GM21390 (cell line): ENCODE results near the gene RBM14.
A peak's percentile ranks its signal among the peaks of the same experiment; 100 is the strongest.
"Not testable (repeated sequence)": the region's sequence is repeated elsewhere in the genome, so short reads cannot be mapped to it uniquely, and the experiment has no call there.

Experiments
- ATAC-seq: cut with Tn5 transposase; IDR thresholded peaks from one replicate; pipeline ENCODE4 v1.9.1; 2021; ENCODE audit not compliant: unreplicated experiment

Gene RBM14

DNA sequence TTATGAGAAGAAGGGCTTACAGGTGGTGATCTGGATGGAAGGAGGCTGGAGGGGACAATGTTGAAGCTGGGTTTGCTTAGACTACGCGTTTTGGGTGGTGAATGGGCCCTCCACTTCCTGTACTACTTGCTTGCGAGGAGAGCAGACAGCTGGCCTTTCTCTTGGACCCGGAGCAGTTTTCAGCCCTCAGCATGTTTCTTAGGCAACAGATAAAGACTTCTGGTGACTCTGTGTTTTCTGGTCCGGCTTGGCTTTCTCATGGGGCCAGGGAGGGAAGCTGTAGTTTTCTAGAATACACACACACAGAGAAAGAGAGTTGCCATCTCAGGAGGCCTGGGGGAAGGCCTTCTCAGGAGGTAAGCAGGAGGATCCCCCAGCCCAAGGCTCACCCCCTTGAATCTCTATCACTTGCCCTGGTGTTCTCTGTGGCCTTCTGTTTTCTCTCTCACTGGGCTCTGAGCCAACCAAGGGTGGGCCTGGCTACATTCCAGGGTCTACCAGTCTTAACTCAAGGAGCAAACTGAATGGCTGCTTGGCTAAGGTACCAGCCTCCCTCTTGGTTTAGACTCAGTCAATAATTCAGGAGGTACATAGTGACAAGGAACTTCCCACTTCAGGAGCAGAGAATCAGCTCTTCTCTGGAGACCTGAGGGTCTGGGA is 21.1 kb upstream of the RBM14 start:
- ATAC-seq = no peak

DNA sequence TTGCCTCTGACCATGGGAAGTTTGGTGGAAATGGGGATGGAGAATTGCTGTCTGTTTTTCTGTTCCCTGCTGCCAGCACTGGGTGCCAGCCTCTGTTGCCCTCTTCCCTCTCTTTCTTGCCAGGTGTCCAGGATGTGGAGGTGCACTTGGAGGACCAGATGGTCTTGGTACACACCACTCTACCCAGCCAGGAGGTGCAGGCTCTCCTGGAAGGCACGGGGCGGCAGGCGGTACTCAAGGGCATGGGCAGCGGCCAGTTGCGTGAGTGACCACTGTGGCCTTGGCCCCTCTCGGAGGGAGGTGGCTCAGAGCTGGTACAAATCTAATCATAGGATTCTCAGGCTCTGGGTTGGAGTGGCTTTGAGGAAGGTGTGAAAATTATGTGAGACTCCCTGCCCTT is 17.4 kb upstream of the RBM14 start:
- no peak for ATAC-seq

DNA sequence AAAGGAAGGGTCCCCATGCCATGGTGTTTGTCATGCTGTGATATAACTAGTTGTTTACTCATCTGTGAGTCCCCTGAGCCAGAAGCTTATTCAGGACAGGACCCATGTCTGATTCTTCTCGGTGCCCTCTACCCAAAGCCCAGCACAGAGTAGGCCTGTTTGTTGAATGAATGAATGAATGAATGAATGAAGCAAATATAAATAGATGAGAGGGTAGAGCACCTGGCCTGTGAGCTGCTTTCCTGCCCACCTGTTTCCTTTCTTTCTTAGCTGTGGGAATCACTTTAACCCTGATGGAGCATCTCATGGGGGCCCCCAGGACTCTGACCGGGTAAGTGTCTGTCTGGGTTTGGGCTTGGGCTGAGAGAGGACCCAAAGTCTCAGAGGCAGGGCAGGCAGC is 16.2 kb upstream of the RBM14 start:
- no peak for ATAC-seq

DNA sequence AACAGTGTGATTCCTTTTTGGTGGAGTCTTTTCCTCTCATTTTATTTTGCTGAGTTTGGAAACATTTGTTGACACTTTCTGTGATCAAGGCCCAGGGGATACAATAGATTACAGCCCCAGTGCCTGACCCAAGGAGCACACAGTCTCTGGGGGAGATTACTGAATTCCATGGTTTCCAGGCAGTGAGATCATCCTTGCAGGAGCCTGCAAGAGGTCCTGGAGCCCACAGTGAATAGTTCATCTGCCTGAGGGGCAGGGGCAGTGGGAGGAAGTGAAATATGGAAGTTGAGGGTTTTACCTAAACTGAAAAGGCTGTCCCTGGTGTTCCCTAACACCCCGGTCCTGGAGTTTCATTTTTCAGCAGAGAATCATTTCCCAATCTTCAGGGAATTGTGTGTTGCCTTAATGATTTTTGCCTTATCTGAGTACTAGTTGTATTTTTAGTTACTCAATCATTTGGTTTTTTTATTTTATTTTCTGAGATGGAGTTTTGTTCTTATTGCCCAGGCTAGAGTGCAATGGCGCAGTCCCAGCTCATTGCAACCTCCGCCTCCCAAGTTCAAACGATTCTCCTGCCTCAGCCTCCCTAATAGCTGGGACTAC is 15.7 kb upstream of the RBM14 start:
- ATAC-seq = no peak

DNA sequence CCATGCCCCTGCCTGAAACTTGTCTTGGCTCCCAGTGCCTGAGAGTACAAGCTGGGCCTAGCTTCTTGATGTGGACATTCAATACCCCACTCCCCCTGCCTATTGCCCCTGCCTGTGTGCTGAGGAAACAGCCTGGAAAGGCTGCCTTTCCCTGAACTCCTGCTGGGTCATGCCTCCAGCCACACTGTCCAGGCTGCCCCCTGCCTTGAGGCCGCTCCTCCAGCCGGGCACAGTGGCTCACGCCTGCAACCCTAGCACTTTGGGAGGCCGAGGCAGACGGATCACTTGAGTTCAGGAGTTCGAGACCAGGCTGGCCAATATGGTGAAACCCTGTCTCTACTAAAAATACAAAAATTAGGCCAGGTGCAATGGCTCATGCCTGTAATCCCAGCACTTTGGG is 13.4 kb upstream of the RBM14 start:
- no peak for ATAC-seq

DNA sequence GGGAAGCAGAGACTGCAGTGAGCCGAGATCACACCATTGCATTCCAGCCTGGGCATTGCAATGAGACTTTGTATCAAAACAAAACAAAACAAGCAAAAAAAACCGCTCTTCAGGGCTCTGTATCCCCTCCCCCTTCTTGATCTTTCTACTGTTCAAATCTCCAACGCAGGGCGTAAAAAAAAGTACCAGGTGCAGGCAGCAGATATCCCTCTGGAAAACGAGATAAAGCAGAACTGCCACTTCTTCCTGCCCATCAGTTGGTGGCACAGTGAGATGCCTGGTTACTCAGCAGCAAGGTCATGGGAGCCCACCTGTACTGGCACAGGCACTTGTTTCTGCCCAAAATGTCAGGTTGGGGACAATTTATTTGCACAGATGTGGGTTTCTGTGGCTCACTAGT is 12.3 kb upstream of the RBM14 start:
- ATAC-seq = no peak

DNA sequence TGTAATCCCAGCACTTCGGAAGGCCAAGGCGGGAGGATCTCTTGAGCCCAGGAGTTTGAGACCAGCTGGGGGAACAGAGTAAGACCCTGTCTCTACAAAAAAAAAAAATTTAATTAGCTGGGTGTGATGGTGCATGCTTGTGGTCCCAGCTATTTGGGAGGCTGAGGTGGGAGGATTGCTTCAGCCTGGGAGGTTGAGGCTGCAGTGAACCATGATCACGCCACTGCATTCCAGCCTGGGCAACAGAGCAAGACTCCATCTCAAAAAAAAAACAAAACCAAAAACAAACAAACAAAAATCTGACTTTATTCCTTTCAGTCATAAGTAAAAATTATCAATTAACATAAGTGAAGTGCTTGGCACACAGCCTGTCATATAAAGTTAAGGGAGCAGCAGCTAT is 9.8 kb upstream of the RBM14 start:
- not testable (repeated sequence) for ATAC-seq

DNA sequence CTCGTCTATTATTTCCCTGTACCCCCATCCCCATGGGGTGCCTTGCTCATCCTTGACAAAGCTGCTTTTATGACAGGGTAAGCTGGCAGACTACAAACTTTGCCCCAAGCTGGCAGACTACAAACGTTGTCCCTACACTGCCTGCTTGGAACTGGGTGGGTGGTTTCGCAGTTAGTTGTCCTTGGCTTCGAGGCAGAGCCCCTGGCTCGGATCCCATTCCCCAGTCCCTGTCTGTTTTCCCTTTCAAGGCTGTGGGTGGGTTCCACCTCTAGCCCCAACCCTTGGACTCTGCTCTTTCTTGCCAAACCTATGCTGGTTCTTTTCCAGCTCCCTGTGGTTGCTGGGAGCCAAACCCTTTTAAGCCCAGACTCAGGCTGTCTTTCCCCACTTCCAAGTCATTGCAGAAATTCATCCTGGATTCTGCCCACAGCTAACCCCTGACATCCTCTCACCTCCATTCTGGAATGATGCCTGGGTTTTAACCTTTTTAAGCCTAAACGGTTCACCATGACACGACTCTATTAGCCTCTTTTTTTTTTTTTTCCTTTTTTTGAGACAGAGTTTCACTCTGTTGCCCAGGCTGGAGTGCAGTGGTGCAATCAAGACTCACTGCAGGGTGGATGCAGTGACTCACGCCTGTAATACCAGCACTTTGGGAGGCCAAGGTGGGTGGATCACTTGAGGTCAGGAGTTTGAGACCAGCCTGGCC is 9.2 kb upstream of the RBM14 start:
- no peak for ATAC-seq

DNA sequence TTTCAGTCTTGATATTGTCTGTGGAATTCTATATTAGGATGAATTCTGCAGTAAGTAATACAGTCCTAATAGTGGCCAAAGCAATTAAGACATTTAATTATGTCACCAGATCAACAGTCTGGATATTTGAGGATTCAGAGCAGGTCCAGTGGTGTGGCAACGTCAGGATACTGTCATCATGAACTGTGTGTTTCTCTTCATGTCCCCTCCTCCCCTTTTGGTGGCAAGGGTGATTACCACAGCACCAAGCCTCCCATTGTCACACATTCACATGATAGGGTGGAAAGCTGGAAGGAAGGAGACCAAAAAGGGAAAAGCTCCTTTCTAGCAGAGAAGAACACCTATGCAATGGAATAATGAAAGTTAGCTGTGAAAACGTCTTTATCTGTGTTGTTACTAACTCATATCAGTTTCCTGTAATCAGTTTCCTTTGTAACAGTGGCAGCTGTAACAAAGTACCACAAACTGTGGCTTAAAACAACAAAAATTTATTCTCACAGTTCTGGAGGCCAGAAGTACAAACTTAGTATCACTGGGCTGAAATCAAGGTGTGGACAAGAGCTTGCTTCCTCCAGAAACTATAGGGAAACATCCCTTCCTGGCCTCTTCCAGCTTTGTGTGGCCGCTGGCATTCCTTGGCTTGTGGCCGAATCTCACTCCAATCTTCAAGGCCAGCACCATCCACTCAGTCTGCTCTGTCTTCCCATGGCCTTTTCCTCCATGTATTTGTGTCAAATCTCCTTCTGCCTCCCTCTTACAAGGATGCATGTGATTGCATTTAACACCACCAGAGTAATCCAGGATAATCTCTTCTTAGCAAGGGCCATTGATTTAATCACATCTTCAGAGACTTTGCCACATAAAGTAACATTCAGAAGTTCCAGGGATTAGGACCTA is 6.5 kb upstream of the RBM14 start:
- ATAC-seq = no peak

DNA sequence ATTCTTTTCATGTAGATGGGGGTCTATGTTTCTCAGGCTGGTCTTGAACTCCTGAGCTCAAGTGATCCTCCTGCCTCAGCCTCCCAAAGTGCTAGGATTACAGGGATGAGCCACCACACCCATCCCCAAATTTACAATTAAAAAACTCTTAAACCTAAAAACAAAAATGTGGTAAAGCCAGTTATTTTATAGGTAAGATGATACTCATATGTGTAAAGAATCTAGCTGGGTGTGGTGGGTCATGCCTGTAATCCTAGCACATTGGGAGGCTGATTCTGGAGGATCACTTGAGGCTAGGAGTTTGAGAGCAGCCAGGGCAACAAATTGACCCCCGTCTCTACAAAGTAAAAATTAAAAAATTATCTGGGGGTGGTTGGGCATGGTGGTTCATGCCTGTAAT is 4.0 kb upstream of the RBM14 start:
- no peak for ATAC-seq

DNA sequence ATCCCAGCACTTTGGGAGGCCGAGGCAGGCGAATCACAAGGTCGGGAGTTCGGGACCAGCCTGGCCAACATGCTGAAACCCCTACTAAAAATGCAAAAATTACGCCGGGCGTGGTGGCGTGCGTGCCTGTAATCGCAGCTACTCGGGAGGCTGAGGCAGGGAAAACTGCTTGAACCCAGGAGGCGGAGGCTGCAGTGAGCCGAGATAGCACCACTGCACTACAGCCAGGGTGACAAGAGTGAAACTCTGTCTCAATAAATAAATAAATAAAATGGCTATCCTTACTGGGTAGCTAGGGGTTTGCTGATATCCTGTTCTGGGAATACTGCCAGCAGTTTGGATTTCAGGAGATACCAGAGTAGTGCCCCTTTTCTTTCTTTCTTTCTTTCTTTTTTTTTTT is 2.4 kb upstream of the RBM14 start:
- ATAC-seq = no peak

DNA sequence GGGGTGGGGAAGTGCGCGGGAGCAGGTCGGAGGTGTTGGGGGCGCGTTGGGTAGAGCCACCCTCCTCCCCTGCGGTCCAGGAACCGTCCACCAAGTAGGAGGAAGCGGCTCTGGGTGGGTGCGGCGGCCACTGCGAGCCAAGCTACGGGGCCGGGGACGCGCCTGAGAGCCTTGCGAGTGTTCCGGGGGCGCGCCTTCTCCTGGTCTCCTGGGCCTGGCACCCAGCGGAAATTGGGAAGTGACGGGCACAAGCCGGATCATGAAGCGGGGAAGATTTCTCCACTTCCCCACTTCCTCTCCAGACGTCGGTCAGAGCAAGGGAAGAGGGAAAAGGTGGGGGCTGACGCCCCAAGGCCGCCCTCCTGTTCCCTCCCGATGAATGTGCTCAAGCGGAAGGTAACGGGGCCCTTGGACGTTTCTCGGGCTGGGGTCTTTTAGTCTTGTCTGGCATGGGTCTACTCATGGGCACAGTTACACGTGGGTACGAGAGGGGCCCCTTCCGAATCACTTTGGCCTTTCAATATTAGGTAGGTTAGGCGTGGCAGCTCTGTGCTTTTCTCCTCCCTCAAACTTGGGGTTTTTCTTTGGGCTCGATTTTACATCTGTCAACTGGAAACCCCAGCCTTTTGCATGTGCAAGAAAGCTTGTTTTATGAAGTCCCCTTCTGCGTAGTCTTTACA is 865 bp downstream of the RBM14 start:
- peak; percentile 10 for ATAC-seq

DNA sequence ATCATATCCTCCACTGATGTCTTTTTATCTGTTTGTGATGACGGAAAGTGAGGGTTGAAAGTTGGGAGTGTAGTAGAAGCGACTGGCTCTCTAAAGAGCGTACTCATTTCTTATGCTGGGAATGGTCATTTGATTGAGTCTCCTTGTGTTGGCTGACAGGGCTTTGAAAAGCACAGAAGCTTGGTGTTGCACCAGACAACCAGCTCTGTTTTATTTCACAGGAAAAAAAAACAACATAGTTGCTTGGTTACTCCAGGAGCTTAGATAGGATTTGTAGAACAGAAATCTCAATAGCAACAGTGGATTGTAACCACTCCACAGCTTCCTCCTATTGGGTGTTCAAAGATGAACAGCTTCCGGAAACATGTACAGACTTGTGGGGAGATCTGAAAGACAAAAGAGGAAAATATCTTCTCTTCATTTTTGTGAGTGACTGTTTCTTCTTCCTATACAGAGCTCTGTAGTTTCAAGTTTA is 2.7 kb downstream of the RBM14 start:
- no peak for ATAC-seq

DNA sequence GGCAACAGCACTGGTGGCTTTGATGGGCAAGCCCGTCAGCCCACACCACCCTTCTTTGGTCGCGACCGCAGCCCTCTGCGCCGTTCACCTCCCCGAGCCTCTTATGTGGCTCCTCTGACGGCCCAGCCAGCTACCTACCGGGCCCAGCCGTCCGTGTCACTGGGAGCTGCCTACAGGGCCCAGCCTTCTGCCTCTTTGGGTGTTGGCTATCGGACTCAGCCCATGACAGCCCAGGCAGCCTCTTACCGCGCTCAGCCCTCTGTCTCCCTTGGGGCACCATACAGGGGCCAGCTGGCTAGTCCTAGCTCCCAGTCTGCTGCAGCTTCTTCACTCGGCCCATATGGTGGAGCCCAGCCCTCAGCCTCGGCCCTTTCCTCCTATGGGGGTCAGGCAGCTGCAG is 8.0 kb downstream of the RBM14 start:
- no peak for ATAC-seq

DNA sequence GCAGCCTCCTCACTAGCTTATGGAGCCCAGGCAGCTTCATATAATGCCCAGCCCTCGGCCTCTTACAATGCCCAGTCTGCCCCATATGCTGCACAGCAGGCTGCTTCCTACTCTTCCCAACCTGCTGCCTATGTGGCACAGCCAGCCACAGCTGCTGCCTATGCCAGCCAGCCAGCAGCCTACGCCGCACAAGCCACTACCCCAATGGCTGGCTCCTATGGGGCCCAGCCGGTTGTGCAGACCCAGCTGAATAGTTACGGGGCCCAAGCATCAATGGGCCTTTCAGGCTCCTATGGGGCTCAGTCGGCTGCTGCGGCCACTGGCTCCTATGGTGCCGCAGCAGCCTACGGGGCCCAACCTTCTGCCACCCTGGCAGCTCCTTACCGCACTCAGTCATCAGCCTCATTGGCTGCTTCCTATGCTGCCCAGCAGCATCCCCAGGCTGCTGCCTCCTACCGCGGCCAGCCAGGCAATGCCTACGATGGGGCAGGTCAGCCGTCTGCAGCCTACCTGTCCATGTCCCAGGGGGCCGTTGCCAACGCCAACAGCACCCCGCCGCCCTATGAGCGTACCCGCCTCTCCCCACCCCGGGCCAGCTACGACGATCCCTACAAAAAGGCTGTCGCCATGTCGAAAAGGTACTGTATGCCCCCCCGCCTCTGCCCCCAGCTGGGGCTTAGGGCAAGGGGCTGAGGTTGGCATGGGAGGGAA is 8.8 kb downstream of the RBM14 start:
- ATAC-seq = no peak

DNA sequence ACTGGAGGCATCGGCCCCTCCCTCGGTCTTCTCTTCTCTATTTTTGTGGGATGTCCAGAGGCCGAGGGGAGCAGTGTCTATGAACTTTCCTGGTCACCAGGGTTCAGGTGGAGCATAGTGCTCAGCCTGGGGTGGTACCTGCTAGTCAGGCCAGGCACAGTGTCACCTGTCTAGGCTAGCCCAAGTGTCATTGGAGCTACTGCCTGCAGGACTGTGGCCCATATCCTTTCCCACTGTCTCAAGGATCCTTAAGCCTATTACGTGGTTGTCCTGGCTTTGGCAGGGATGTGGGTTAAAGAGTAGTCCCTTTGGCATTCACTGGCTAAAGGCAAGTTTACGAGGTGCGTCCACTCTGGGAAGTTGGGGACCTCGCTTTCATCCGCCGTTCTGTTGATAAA is 9.3 kb downstream of the RBM14 start:
- no peak for ATAC-seq

DNA sequence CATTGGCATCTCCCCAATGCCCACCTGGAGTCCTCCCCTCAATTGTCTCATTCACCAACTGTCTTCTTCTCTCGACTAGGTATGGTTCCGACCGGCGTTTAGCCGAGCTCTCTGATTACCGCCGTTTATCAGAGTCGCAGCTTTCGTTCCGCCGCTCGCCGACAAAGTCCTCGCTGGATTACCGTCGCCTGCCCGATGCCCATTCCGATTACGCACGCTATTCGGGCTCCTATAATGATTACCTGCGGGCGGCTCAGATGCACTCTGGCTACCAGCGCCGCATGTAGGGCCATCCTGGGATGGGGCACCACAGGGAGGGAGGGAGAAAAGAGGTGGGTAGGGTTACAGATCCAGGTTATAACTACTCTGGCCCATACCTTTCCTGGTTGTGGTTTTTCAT is 10.0 kb downstream of the RBM14 start:
- no peak for ATAC-seq

DNA sequence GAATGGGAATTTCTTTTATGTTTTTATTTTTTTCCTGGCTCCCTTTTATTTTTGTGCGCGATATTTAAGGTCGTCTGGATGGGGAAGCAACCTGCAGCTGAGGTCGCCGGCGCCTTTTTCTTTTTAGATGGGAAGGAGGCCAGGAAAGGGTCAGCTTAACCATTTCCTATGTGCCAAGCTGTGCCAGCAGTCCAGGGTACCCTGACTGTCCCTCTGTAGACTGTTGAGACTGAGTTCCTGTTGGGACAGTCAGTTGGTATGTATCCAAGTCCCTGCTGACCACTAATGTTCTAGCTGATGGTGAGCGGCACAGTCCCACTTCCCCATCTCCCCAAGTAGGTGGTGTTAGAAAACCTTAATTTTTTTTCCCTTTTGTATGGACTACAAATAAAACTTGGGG is 10.5 kb downstream of the RBM14 start:
- no peak for ATAC-seq

DNA sequence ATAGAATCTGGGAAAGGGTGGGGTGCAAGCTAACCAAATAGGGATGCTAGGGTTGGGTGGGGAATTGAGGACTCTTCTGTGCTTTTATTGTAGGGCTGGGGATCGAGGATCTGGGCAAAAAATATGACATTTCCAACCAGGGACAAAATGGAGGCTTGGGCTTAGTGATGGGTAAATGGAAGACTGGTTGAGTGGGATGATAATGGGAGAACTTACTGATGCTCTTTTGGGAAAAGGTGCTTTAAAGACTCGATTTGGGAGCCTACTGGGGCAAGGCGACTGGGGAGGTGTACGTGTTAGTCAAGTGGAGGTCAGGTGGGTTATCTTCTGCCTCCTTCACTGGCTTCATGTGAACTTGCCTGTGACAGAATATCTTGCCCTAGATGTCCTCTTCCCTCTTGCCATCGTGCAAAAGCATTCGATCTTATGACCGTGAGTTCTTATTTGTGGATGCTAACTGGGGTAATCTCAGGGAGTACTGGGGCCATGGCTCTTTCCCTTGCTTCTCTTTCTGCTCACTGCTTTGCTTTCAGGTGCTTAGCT is 11.7 kb downstream of the RBM14 start:
- ATAC-seq = no peak

DNA sequence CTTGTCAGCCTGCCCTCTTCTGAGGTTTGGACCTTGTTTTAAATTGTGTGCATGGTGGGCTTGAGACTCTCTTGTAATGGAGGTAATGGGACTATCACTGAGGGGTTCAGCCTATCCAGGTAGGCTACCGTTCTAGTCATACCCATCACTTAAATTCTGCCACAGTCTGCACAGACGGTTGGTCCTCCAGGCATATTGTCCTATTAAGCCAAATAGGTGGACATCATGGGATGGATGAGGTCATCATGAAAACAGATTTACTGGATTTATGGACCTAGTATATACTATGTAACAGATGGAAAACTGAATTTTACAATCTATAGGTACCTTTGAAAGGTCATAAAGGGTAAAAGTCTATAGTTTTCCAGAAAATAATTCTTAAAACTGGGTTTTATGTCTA is 12.9 kb downstream of the RBM14 start:
- no peak for ATAC-seq
